NCI-H187 (cell line): ENCODE results near the gene MAP3K14.
"Not testable (repeated sequence)": the region's sequence is repeated elsewhere in the genome, so short reads cannot be mapped to it uniquely, and the experiment has no call there.

Experiments used
- DNase-seq, 2 experiments: peaks; one replicate each; lab custom pipeline; 2025; lab: John Stamatoyannopoulos, UW

MAP3K14 gene

GRCh38 chr17:45316434-45317110 lies at the start of gene MAP3K14:
Gene MAP3K14 (minus strand): TSS chr17:45317020. CDS start chr17:45290745, 26,275 bp downstream.
- peak in 1 of 2 experiments; percentile 42 for DNase-seq

GRCh38 chr17:45366049-45366448 lies 49.2 kb upstream of the MAP3K14 start:
- no peak for DNase-seq

- peak; percentile 67 to 73 for DNase-seq
Measured at GRCh38 chr17:45364531-45365390, 47.9 kb upstream of the MAP3K14 start.

- no peak for DNase-seq
Measured at GRCh38 chr17:45363498-45363897, 46.7 kb upstream of the MAP3K14 start.

GRCh38 chr17:45361976-45362375 lies 45.2 kb upstream of the MAP3K14 start:
- no peak for DNase-seq

- no peak for DNase-seq
Measured at GRCh38 chr17:45361451-45361850, 44.6 kb upstream of the MAP3K14 start.

GRCh38 chr17:45357364-45357997 lies 40.7 kb upstream of the MAP3K14 start:
- no peak for DNase-seq

- no peak for DNase-seq
Measured at GRCh38 chr17:45355087-45355486, 38.3 kb upstream of the MAP3K14 start.

GRCh38 chr17:45353043-45353442 lies 36.2 kb upstream of the MAP3K14 start:
- no peak for DNase-seq

- DNase-seq = no peak
Measured at GRCh38 chr17:45351831-45352230, 35.0 kb upstream of the MAP3K14 start.

- DNase-seq = no peak
Measured at GRCh38 chr17:45347444-45347843, 30.6 kb upstream of the MAP3K14 start.

- DNase-seq = no peak
Measured at GRCh38 chr17:45346216-45347015, 29.6 kb upstream of the MAP3K14 start.

- no peak for DNase-seq
Measured at GRCh38 chr17:45345554-45346215, 28.9 kb upstream of the MAP3K14 start.

- DNase-seq = no peak
Measured at GRCh38 chr17:45345246-45345553, 28.4 kb upstream of the MAP3K14 start.

GRCh38 chr17:45343967-45344664 lies 27.3 kb upstream of the MAP3K14 start:
- not testable (repeated sequence) for DNase-seq

- no peak for DNase-seq
Measured at GRCh38 chr17:45342871-45343526, 26.2 kb upstream of the MAP3K14 start.

- no peak for DNase-seq
Measured at GRCh38 chr17:45342306-45342705, 25.5 kb upstream of the MAP3K14 start.

GRCh38 chr17:45341533-45342158 lies 24.8 kb upstream of the MAP3K14 start:
- DNase-seq = no peak

- no peak for DNase-seq
Measured at GRCh38 chr17:45339646-45340605, 23.1 kb upstream of the MAP3K14 start.
